HS-5 (cell line): Measurements from ENCODE around the gene TAF5L.
"Not testable (repeated sequence)": the region's sequence is repeated elsewhere in the genome, so short reads cannot be mapped to it uniquely, and the experiment has no call there.

Experiments
- DNase-seq: peaks from one replicate; pipeline ENCODE4 v3.0.0-alpha.2; 2012; ENCODE audit warnings: low read depth

Gene TAF5L

DNA sequence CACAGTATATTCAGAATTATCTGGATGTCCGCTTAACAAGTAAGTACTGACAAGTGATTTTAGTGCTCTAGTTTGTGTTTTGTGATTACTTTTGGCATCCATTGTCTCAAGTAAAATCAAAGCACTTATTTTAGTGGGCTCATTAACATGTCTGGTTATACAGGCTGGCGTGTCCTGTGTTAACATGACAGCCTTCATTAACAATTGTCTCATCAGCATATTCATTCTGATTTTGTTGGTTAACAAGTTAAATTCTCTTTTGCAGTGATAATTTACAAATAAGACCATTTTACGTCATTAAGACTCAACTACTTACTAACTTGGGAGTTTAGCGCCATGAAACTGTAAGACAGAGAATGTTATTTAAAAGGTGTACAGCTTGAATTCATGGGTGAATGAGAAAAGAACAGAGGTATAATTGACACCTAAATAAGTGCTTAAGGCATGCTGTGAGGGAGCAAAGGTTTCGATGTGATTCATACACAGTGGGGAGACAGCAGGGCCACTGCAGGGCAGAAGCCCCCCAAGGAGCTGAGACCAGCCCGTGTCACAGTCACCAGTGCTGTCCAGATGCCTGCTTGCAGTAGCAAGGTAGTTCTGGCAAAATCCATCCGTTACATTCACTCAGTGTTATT, 22.4 kb downstream of the TAF5L start:
- DNase-seq: no peak

DNA sequence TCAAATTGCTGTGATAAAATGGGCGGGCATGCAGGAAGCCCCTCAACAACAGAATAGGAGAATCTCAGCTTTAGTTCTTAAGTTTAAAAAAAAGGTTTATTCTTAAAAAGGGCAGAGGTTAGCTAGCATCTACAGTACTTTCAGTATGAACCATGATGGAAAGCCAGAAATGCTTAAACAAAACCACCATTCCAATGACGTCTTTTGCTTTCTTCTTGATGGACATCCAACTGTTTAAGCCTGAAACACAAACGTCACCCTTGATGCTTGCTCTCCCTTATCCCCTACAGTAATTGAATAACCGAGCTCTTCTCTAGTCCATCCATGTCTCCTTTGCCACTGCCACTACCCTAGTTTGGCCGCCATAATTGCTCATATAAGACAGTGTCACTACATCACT, 25.7 kb downstream of the TAF5L start:
- DNase-seq: no peak

DNA sequence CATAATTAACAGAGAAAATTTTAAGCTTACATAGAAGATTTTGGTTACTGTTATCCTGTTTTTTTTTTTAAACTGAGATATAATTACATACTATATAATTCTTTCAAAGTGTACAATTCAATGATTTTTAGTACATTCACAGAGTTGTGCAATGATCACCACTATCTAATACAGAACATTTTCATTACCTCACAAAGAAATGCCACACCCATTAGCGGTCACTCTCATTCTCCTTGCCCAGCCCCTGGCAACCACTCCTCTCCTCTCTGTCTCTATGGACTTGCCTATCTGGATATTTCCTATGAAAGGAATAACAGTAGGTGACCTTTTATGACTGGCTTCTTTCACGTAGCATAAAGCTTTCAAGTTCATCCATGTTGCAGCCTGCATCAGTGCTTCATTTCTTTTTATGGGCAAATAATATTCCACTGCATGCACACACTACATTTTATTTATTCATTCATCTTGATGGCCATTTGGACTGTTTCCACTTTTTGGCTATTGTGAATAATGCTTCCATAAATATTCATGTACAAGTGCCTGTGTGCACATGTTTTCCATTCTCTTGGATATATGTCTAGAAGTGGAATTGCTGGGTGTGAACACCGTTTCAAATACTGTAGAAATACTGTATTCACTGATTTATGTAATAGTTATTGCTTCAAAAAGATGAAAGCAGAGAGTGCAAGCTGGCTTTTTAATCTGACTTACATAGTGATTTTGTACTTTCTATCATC, 26.5 kb downstream of the TAF5L start:
- DNase-seq: no peak

DNA sequence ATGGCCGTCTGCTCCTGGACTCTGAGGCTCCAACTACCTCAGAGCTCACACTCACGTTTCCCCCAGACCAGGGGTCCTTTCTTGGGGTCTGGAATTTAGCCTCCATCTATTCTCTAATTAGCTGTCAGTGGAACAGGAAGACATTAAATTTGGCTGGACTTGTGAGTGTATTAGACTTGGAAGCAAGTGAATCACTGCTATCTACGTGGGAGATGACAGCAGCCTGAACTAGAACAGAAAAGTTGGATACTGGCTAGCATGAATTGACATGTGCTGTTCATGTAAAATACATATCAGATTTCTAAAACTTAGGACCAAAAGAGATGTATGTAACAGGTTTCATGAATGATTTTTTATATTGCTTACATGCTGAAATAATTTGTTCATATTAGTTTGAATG, 28.0 kb downstream of the TAF5L start:
- no peak for DNase-seq

DNA sequence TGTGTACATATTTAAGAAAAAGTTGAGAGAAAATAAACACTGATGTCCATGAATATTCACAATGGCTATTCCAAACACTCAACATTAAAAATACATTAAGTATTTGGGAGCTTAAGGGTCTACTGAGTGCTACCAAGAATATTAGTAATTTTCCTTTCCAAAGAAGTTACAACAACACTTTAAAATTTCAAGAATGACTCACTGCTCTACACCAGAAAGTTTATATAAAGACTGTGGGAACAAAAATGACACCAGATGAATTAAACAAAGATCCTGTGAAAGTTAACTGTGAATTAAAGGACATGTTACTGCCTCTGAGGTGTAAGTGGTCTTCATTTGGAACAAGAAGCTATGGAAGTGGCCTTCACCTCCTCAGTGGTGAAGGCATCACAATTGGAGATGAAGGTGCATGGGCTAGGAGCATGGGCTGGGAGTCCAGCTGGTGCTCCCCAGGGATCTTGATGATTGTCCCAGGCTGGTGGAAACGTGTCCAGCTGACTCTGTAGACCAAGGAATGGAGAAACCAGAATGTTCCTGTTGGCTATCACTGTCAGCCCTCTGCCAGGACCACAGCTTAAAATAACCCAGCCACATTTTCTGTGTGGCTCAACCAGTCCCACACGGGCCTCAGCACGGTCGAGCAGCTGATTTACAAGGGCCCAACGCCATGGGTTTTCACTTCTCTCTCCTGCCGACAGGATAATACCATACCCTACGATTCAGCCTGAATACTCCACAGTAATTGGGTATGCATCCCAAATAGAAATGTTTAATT, 28.8 kb downstream of the TAF5L start:
- no peak for DNase-seq

DNA sequence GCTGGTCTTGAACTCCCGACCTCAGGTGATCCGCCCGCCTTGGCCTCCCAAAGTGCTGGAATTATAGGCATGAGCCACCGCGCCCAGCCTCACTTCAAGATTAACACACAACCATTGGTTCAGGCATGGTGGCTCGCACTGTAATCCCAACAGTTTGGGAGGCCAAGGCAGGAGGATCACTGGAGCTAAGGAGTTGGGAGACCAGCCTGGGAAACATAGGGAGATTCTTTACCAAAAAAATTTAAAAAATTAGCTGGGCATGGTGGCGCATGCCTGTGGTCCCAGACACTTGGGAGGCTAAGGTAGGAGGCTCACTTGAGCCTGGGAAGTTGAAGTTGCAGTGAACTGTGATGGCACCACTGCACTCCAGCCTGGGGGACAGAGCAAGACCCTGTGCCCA, 30.0 kb downstream of the TAF5L start:
- DNase-seq: not testable (repeated sequence)

GRCh38 chr1:229594227-229595008, 31.5 kb downstream of the TAF5L start:
- DNase-seq: no peak

GRCh38 chr1:229593800-229594199, 32.1 kb downstream of the TAF5L start:
- no peak for DNase-seq

GRCh38 chr1:229590119-229590518, 35.8 kb downstream of the TAF5L start:
- DNase-seq: no peak

DNA sequence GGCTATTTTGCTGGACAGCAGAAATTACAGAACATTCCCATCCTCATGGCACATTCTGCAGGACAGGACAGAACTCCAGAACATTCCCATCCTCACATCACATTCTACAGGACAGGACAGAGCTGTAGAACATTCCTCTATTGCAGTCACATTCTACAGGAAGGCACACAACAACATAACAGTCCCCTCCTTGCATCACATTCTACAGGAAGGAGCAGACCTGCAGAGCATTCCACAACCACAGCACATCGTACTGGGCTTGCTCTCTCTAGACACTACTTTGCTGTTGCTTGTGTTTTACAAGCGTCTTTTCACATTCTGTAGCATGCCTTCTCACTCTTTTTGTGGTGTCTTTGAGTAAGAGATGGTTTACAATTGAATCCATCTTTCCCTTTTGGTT, 40.6 kb downstream of the TAF5L start:
- no peak for DNase-seq

GRCh38 chr1:229582715-229583114, 43.2 kb downstream of the TAF5L start:
- no peak for DNase-seq

DNA sequence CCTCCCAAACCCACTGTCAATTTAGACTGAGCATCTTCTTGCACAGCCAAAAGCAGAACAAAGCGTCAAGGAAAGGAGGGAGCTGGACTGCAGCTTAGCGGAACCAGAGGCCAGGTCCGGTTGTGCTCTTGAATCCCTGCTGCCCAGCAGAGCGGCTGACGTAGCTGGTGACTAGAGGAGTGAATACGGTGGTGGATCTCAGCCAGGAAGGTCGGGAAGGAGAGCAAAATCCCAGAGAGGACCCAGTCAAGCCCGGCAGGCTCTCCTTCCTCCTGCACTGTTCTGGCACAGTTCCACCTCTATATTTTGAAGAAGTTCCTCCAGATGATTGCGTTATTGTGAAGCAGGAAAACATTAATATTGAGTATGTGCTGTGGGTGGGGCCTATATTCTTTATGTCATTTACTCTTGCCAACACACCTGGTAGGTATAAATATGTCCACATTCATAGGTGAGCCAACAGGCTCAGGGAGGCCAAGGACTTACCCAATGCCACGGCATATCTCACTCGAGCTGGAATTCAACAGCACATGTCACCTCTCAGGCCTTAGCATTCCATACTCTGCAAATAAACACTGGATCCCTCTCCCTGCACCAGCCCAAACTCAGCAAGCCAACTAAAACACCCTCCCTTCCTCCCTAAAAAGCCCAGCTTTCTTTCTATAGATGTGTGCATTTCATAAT, 43.8 kb downstream of the TAF5L start:
- no peak for DNase-seq

DNA sequence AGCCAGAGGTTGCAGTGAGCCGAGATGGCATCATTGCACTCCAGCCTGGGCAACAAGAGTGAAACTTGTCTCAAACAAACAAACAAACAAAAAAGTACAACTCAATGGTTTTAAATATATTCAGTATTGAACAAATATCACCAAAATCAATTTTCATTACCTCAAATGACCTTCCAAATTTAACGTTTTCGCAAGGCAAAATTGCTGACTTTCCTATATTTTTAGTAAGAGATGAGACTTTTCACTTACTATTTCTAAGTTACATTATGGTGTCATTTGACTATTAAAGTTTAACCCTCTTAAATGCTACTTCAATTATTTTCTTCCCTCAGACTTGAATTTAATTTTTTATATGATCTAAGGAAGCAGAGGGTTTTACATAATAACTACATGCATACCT, 44.4 kb downstream of the TAF5L start:
- DNase-seq: no peak

DNA sequence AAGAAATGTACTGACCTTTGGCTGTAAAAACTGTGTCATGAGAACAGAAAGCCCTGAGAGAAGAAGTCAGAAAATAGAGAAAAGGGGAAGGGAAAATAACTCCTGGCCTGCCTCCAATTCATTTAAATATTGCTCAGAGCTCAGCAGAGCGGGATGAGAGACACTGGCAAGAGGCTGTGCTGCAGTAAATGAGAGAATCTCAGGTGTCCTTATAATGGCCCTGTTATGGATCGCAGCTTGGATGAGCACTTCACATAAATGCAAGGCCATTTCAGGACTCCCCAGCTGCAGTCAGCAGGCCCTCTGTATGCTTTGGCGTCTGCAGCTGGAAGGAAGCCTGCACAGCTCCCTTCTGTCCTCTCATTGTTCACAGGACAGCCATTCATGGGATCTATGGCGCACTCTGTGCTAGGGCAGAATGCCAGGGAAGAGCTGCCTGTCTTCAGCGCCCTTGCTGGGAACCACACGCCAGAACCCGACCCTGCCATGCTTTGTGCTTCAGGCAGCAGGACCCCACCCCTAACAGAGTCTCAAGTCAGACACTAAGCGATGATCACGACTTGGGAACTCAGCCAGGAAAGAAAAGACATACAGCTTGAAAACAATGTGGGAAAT, 46.8 kb downstream of the TAF5L start:
- no peak for DNase-seq

- no peak for DNase-seq
Measured at GRCh38 chr1:229578168-229579058, 47.5 kb downstream of the TAF5L start.

DNA sequence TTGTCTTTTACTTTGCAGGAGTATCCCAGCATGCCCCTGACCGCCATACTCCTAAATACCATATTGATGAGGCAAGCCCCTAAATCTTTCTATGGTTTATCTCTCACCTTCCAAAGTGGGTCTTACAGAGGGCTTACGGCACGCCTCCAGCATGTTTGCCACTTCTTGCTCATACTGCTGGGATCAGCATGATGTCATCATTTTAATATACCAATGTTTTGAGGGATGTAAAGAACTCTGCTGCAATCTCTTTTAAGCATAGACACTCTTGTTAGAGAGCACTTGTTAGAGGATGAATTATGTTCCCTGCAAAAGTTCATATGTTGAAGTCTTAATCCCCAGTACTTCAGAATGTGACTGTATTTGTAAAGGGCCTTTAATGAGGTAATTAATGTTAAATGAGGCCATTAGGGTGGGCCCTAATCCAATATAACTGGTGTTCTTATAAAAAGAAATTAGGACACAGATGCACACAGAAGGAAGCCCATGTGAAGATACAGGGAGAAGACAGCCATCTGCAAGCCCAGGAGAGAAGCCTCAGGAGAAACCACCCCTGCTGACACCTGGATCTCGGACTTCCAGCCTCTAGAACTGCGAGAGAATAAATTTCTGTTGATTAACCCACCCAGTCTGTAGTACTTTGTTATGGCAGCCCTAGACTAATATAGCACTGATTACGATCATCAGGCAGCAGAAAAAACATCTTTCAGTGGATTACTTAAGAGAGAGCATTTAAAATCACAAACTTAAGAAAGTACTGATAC, 51.1 kb downstream of the TAF5L start:
- DNase-seq: no peak

DNA sequence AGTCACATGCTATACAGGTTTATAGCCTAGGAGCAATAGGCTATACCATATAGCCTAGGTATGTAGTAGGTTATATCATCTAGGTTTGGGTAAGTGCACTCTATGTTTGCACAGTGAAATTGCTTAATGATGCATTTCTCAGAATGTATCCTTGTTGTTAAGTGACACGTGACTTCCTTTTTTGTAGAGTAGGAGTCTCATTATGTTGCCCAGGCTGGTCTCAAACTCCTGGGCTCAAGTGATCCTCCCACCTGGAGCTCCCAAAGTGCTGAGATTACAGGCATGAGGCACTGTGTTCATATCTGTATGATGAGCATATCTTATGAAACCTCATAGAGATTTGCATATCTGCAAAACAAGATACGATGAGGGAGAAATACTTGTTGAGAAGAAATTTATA, 53.6 kb downstream of the TAF5L start:
- DNase-seq: no peak

- DNase-seq: no peak
Measured at GRCh38 chr1:229570891-229571516, 54.9 kb downstream of the TAF5L start.

DNA sequence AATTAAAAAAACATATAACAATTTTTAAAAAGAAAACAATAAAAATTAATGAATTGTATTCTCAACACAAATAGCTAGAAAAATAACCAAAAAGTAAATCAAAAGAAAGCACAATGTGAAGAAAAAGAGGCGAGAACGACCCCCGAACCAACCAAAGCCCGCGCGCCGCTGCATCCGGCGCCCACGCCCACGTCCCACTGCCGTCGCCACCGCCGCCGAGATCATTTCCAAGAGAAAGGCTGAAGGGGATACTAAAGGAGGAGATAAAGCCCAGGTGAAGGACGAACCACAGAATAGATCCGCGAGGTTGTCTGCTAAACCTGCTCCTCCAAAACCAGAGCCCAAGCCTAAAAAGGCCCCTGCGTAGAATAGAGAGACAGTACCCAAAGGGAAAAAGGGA, 55.6 kb downstream of the TAF5L start:
- DNase-seq: no peak
